ENCODE measurements around the gene ZNF521. TPM values are rescaled to one million over a fixed set of nuclear protein-coding genes. Genes with fewer than 3 reads are reported as not detected.
"Not testable (repeated sequence)": the region's sequence is repeated elsewhere in the genome, so short reads cannot be mapped to it uniquely, and the experiment has no call there.

Gene ZNF521
- total RNA-seq, 1 experiment from 2014 or later: not detected

DNA sequence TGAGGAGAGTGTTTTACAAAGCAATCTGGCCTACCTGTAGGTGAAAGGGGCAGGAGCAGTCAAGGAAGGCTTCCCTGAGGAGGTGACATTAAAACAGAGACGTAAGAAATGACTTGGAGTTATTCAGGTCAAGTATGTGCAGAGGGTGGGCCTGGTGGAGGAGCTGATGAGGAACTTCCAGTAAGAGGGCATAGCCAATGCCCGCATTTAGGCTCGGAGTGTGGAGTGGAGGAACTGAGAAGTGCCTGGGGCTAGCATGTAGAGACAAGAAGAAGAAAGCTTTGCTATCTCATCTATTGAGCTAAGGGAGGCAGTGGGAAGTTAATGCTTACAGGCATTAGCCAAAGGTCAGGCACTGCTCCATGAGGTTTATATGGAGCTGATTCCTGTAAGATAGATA lies 312.2 kb downstream of the ZNF521 start:
- H3K9me3 ChIP-seq (ENCODE audit: low read depth, low read length, poor library complexity, severe bottlenecking): no peaks in the 10 kb centered on the region
- no peaks in the 10 kb centered on the region for H3K4me1 ChIP-seq (ENCODE audit: insufficient read depth, low read length, poor library complexity, severe bottlenecking)
- TF ChIP-seq, protein P1, sequence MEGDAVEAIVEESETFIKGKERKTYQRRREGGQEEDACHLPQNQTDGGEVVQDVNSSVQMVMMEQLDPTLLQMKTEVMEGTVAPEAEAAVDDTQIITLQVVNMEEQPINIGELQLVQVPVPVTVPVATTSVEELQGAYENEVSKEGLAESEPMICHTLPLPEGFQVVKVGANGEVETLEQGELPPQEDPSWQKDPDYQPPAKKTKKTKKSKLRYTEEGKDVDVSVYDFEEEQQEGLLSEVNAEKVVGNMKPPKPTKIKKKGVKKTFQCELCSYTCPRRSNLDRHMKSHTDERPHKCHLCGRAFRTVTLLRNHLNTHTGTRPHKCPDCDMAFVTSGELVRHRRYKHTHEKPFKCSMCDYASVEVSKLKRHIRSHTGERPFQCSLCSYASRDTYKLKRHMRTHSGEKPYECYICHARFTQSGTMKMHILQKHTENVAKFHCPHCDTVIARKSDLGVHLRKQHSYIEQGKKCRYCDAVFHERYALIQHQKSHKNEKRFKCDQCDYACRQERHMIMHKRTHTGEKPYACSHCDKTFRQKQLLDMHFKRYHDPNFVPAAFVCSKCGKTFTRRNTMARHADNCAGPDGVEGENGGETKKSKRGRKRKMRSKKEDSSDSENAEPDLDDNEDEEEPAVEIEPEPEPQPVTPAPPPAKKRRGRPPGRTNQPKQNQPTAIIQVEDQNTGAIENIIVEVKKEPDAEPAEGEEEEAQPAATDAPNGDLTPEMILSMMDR (conservative IDR thresholded peaks at IDR 0.05; ENCODE audit: low read depth, low read length): no peak
- TF ChIP-seq EZH2 (IDR thresholded peaks at IDR 0.05; ENCODE audit: borderline replicate concordance, low read depth, low read length, poor library complexity, severe bottlenecking): no peak
- ChIA-PET POLR2A (ENCODE audit: low non-redundant PET) (no interaction called here), CTCF (no interaction called here)
- no peak overlapping the region for H3K4me3 ChIP-seq (ENCODE audit: low read depth, low read length, poor library complexity, severe bottlenecking)
- no peaks in the 10 kb centered on the region for H3K27me3 ChIP-seq (replicated peaks; ENCODE audit: insufficient read depth, low read depth, low read length, poor library complexity)
- H3K27ac ChIP-seq (ENCODE audit: low read depth, low read length, poor library complexity, severe bottlenecking): no peak overlapping the region
- no peaks in the 10 kb centered on the region for H3K36me3 ChIP-seq (ENCODE audit: insufficient read depth, low read length, poor library complexity, severe bottlenecking)
- intact Hi-C loops (cut with micrococcal nuclease; ENCODE audit: unreplicated experiment): no loop called here
- BruUV-seq (replicated peaks): no TSS peak
- no peak for DNase-seq (ENCODE audit: low spot score)

DNA sequence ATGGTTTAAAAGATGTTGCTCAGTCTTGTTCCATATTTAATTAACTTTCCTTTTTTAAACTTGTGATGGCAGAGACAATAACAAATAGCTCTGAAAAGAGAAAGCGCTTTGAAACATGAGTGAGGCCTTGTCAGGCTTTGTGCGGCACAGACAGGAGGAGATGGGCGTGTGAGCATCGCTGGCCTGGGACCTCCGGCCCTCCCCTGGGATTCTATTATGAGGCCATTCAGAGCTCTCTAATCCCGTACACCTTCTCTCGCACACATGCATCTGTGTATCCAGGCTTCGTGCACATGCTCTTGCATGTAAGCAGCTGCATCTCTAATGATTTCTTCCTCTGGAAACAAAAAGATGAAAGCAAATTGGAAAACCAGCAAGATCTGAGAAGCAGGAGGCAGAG lies 313.7 kb downstream of the ZNF521 start:
- TF ChIP-seq, protein P1 (conservative IDR thresholded peaks at IDR 0.05; ENCODE audit: low read depth, low read length): no peak
- TF ChIP-seq EZH2 (IDR thresholded peaks at IDR 0.05; ENCODE audit: borderline replicate concordance, low read depth, low read length, poor library complexity, severe bottlenecking): no peak
- Histone ChIP-seq H3K27me3 (replicated peaks; ENCODE audit: insufficient read depth, low read depth, low read length, poor library complexity) (no peaks in the 10 kb centered on the region), H3K9me3 (ENCODE audit: low read depth, low read length, poor library complexity, severe bottlenecking) (no peaks in the 10 kb centered on the region), H3K4me3 (ENCODE audit: low read depth, low read length, poor library complexity, severe bottlenecking) (no peak overlapping the region), H3K4me1 (ENCODE audit: insufficient read depth, low read length, poor library complexity, severe bottlenecking) (no peaks in the 10 kb centered on the region), H3K27ac (ENCODE audit: low read depth, low read length, poor library complexity, severe bottlenecking) (no peak overlapping the region), H3K36me3 (ENCODE audit: insufficient read depth, low read length, poor library complexity, severe bottlenecking) (no peaks in the 10 kb centered on the region)
- POLR2A ChIA-PET (ENCODE audit: low non-redundant PET): no interaction called here
- no TSS peak for BruUV-seq (replicated peaks)
- CTCF ChIA-PET: no interaction called here
- no peak for DNase-seq (ENCODE audit: low spot score)
- intact Hi-C loops (cut with micrococcal nuclease; ENCODE audit: unreplicated experiment): no loop called here

DNA sequence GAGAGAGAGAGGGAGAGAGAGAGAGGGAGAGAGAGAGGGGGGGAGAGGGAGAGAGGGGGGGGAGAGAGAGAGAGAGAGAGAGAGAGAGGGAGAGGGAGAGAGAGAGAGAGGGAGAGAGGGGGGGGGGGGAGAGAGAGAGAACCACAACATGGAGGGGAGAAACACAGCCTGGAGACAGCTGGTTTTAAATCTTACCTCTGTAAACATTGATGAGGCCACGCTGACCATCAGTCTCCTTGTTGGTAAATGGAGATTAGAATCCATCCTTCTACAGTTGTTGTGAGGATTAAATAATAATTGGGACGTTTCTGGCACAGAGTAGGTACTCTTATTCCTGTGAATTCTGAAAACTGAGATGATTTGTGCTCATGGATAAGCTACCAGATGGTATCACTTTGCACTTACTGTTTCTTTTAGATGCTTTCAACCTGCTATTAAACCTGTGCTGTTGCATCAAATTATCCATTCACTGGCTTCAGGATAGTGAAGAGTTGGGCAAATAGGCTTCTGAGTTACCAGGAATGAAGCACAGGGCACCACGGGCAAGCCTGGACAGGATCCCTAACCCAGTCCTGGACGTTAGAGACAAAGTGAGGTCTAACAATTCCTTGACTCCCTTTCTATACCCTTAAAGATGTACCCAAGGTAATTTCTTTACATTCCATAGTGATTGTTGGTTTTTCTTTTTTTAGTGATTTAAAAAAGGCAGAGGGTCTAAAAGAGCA lies 318.1 kb downstream of the ZNF521 start:
- no peaks in the 10 kb centered on the region for H3K27me3 ChIP-seq (replicated peaks; ENCODE audit: insufficient read depth, low read depth, low read length, poor library complexity)
- no peak for DNase-seq (ENCODE audit: low spot score)
- no peak overlapping the region for H3K27ac ChIP-seq (ENCODE audit: low read depth, low read length, poor library complexity, severe bottlenecking)
- no peak for TF ChIP-seq EZH2 (IDR thresholded peaks at IDR 0.05; ENCODE audit: borderline replicate concordance, low read depth, low read length, poor library complexity, severe bottlenecking)
- TF ChIP-seq, protein P1 (conservative IDR thresholded peaks at IDR 0.05; ENCODE audit: low read depth, low read length): no peak
- no peak overlapping the region for H3K4me3 ChIP-seq (ENCODE audit: low read depth, low read length, poor library complexity, severe bottlenecking)
- no peaks in the 10 kb centered on the region for H3K4me1 ChIP-seq (ENCODE audit: insufficient read depth, low read length, poor library complexity, severe bottlenecking)
- H3K36me3 ChIP-seq (ENCODE audit: insufficient read depth, low read length, poor library complexity, severe bottlenecking): no peaks in the 10 kb centered on the region
- BruUV-seq (replicated peaks): no TSS peak
- ChIA-PET CTCF (interaction anchor here (1.0 kb wide), 1 partner anchor 24 kb away, joined by 4 read pairs; no protein-coding TSS in a partner anchor), POLR2A (ENCODE audit: low non-redundant PET) (no interaction called here)
- intact Hi-C loops (cut with micrococcal nuclease; ENCODE audit: unreplicated experiment): no loop called here
- H3K9me3 ChIP-seq (ENCODE audit: low read depth, low read length, poor library complexity, severe bottlenecking): no peaks in the 10 kb centered on the region

DNA sequence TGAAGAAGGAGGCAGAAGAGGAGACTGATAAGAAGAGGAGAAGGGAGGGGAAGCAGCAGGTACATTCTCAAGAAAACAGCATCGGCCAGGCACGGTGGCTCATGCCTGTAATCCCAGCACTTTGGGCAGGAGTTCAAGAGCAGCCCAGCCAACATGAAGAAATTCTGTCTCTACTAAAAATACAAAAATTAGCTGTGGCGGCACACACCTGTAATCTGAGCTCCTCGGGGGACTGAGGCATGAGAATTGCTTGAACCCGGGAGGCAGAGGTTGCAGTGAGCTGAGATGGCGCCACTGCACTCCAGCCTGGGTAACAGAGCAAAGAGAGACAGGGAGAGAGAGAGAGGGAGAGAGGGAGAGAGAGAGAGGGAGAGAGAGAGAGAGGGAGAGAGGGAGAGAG lies 318.8 kb downstream of the ZNF521 start:
- intact Hi-C loops (cut with micrococcal nuclease; ENCODE audit: unreplicated experiment); CTCF ChIA-PET: not testable (repeated sequence)

More for the DNA sequence above, 318.8 kb downstream of the ZNF521 start:
- H3K4me3 ChIP-seq (ENCODE audit: low read depth, low read length, poor library complexity, severe bottlenecking); POLR2A ChIA-PET (ENCODE audit: low non-redundant PET); H3K27me3 ChIP-seq (replicated peaks; ENCODE audit: insufficient read depth, low read depth, low read length, poor library complexity); H3K36me3 ChIP-seq (ENCODE audit: insufficient read depth, low read length, poor library complexity, severe bottlenecking); DNase-seq (ENCODE audit: low spot score); BruUV-seq (replicated peaks); H3K27ac ChIP-seq (ENCODE audit: low read depth, low read length, poor library complexity, severe bottlenecking); H3K9me3 ChIP-seq (ENCODE audit: low read depth, low read length, poor library complexity, severe bottlenecking); H3K4me1 ChIP-seq (ENCODE audit: insufficient read depth, low read length, poor library complexity, severe bottlenecking): not testable (repeated sequence)
